ENCODE results near the gene SNX8.

DNA sequence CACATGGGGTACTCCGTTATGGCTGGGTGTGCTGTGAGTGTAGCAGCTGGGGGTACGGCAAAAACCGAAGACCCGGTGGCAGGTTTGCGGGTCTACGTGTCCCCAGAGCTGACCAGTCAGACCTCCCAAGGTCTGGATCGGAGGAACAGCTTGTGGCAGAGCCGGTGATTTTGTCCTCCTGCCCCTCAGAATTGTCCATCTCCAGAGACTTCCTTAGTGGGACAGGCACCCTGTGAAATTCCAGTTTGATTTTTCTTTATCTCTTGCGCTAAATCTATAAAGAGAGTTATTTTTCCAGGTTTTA, 41.4 kb upstream of the SNX8 start:
- TF ChIP-seq EZH2 (IDR thresholded peaks at IDR 0.05; ENCODE audit: insufficient read depth, poor library complexity, severe bottlenecking) (no peak), EZH2phosphoT487 (IDR thresholded peaks at IDR 0.05; ENCODE audit: insufficient read depth, low read depth) (no peak)
